Nephron progenitor cell (in vitro differentiated cells): ENCODE data around the gene SLC25A48.
A peak's percentile ranks its signal among the peaks of the same experiment; 100 is the strongest.

Experiments used
- DNase-seq: peaks from one replicate; pipeline ENCODE4 v3.0.0; 2021
- H3K27ac Mint-ChIP-seq: 2 replicates; pipeline ENCODE4 v1.8.0; 2021; ENCODE audit warnings: mild to moderate bottlenecking, moderate library complexity, mixed read lengths
- H3K27me3 Mint-ChIP-seq: 2 replicates; pipeline ENCODE4 v1.8.0; 2021; ENCODE audit warnings: mild to moderate bottlenecking, low read depth, mixed read lengths; ENCODE audit not compliant: poor library complexity
- H3K36me3 Mint-ChIP-seq: 2 replicates; pipeline ENCODE4 v1.8.0; 2021; ENCODE audit warnings: low read depth, mixed read lengths
- H3K4me1 Mint-ChIP-seq: 2 replicates; pipeline ENCODE4 v1.8.0; 2021; ENCODE audit warnings: mixed read lengths
- H3K4me3 Mint-ChIP-seq: 2 replicates; pipeline ENCODE4 v1.8.0; 2021; ENCODE audit warnings: mild to moderate bottlenecking, moderate library complexity, mixed read lengths
- H3K9me3 Mint-ChIP-seq: 2 replicates; pipeline ENCODE4 v1.8.0; 2021; ENCODE audit warnings: mild to moderate bottlenecking, moderate library complexity, mixed read lengths
- TF ChIP-seq, protein P1 (sequence below): fragments of 200-600 bp; sonication (generic); IDR thresholded peaks from 2 replicates; pipeline ENCODE4 v1.5.0; 2021; ENCODE audit warnings: antibody characterized with exemption

SLC25A48 gene

DNA sequence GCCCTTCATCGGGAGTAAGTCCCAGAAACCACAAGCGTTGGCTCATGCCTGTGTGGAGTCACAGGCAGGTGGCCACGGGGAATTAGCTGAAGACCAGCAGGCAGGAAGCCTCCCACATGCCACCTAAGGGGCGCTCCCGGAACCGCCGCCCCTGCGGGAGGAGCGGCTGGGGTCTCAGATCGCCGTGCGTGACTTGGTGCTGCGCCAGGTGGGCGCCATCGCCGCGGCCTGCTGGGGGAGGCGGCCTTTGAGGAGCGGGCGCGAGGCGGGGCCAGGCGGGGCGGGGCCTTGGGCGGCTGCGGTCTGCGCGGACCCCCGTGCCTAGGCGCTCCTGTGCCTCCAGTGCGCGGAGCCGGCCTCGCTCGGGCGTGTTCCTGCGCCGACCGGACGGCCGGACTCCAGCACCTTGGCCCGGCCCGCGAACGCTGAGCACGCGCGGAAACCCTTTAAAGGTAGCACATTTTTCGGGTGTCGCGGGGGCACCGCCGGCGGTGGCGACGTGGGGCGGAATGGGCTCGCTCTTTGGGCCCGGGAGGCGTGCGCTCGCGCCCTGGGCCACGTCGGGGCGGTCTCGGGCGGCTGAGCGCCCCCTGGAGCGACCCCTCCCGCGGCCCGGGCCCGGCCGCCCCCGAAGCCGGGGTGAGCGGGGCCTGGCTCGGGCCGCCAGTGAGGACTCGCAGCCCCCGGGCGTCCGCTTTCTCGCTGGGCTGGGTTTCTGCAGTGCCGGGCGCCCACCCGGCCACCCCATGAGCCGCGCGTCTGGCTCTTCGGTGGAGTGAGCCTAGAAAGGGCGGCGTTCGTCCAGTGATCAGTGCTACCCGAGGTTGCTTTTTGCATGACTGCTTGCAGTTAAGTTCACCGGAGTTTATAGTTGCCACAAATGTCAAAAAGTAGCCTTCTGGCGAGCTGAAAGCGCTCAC lies 95.8 kb downstream of the SLC25A48 start:
- Mint-ChIP-seq H3K9me3 (peaks cover 16% of the 10 kb centered on the region), H3K36me3 (no peaks in the 10 kb centered on the region), H3K27me3 (peaks cover 89% of the 10 kb centered on the region), H3K4me3 (peak overlapping the region; percentile 80), H3K4me1 (no peaks in the 10 kb centered on the region), H3K27ac (no peak overlapping the region)
- TF ChIP-seq, protein P1, sequence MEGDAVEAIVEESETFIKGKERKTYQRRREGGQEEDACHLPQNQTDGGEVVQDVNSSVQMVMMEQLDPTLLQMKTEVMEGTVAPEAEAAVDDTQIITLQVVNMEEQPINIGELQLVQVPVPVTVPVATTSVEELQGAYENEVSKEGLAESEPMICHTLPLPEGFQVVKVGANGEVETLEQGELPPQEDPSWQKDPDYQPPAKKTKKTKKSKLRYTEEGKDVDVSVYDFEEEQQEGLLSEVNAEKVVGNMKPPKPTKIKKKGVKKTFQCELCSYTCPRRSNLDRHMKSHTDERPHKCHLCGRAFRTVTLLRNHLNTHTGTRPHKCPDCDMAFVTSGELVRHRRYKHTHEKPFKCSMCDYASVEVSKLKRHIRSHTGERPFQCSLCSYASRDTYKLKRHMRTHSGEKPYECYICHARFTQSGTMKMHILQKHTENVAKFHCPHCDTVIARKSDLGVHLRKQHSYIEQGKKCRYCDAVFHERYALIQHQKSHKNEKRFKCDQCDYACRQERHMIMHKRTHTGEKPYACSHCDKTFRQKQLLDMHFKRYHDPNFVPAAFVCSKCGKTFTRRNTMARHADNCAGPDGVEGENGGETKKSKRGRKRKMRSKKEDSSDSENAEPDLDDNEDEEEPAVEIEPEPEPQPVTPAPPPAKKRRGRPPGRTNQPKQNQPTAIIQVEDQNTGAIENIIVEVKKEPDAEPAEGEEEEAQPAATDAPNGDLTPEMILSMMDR: no peak
- peak; percentile 70 for DNase-seq

DNA sequence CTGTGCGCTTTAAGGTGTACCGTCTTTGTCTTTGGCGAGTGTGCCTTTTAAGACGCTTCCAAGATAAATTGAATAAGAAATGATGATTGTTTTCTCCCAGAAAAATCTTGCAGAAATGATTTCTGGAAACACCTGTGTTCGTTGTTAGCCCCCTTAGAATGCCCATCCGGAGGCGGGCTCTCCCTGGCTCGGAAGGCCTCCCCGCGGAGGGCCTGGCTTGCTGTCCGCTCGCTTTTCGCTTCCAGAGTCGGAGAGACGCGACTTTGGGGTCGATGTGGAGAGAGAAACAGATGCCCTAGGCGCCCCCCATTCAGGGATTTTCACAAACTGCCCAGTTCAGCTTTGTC lies 96.5 kb downstream of the SLC25A48 start:
- TF ChIP-seq, protein P1: no peak
- Mint-ChIP-seq H3K4me1 (no peaks in the 10 kb centered on the region), H3K27ac (no peak overlapping the region), H3K4me3 (peak overlapping the region; percentile 80), H3K27me3 (peaks cover 90% of the 10 kb centered on the region), H3K9me3 (peaks cover 16% of the 10 kb centered on the region), H3K36me3 (no peaks in the 10 kb centered on the region)
- DNase-seq: peak; percentile 22

DNA sequence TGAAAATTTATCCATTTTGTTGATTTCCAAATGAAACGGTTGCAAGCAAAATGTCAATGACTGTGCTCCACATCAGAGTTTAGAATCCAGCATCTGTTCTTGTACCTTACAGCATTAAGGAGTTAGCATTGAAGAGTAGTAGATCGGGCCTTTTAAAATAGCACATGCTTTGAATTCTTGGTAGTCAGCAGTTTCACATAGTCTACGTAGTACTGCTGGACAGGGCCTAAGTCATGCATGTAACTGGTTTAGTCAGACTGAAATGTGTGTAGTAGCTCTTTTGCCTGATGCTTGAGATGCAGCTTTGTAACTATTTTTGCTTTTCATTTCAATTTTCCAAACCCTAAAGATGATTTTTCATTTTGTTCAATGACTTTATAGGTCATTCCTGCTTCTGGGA lies 100.5 kb downstream of the SLC25A48 start:
- no peaks in the 10 kb centered on the region for H3K4me1 Mint-ChIP-seq
- no peak for DNase-seq

DNA sequence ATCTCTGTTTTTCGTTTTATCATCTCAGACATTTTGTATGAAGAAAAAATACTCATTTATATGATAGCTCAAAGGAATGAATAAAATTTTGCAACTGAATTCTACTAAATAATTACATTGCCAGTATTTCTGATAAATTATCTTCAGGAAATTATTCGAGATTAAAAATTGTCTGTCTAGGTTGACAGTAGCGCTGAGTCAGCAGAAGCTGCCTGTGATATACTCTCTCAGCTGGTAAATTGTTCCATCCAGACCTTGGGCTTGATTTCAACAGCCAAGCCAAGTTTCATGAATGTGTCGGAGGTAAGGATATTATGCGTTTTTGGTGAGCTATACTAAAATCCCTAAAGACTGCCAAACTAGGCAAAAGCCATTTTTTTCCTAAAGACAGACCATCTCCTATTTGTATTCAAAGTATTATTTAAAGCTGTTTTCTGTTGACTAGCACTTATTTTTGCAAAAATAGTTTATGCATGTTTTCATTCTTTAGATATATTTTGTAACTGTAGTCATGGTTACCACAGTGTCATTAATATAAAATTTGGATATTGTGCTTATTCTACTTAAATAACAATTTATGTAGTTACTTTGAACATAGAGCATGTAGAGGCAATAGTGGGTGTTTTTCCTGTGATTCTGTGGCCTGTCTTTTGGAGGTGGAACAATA lies 102.9 kb downstream of the SLC25A48 start:
- Mint-ChIP-seq H3K4me3 (no peak overlapping the region), H3K36me3 (no peaks in the 10 kb centered on the region), H3K27ac (no peak overlapping the region), H3K9me3 (no peaks in the 10 kb centered on the region), H3K4me1 (no peaks in the 10 kb centered on the region), H3K27me3 (peaks cover 40% of the 10 kb centered on the region)
- DNase-seq: no peak
- TF ChIP-seq, protein P1: no peak

More for the DNA sequence above, 100.5 kb downstream of the SLC25A48 start:
- H3K9me3 Mint-ChIP-seq: no peaks in the 10 kb centered on the region
- no peaks in the 10 kb centered on the region for H3K36me3 Mint-ChIP-seq
- H3K4me3 Mint-ChIP-seq: no peak overlapping the region
- TF ChIP-seq, protein P1: no peak
- H3K27me3 Mint-ChIP-seq: peaks cover 64% of the 10 kb centered on the region
- H3K27ac Mint-ChIP-seq: no peak overlapping the region
